Activated CD4-positive, CD25-positive, alpha-beta regulatory T cell treated with anti-CD3 and anti-CD28 coated beads, Interleukin-2, amount 50 U/mL, for 24 hours (primary cell): ENCODE results near the gene CPLX1.

Experiments
- ATAC-seq, 2 donors: fragments of 150-1000 bp; cut with Tn5 transposase; one replicate each; pipeline ENCODE4 v1.10.0; 2021; ENCODE audit warnings: mild to moderate bottlenecking in 1 of 2, moderate library complexity in 1 of 2

CPLX1 gene

DNA sequence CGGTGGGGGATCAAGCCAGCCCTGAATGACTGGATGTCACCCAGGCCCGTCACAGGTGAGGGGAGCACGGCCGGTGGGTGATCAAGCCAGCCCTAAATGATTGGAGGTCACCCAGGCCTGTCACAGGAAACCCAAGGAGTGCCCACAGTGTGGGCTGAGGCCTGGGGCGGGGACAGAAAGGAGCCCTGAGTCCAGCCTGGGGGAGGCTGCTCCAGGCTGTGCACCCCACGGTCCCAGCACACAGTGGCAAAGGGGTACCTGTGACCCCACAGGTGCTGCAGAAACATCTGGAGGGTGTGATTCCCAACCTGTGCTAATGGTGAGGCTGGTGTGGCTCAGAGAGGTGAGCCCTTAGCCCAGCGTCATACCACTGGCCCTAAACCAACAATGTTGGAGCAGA lies 6.2 kb upstream of the CPLX1 start:
- ATAC-seq: no peak

DNA sequence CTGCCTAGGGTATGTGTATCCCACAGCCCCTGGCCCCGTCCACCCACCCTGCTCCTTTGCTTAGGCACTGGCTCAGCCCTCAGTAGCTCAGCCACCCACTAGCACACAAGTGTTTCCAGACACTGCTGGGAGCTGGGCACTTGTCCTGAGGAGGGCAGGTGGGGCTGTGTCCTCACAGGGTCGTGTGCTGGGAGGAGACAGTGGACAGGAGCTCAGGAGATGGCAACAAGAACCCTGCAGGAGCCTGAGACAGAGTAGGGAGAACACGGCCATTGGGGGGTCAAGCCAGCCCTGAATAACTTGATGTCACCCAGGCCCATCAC lies 5.5 kb upstream of the CPLX1 start:
- ATAC-seq: no peak

DNA sequence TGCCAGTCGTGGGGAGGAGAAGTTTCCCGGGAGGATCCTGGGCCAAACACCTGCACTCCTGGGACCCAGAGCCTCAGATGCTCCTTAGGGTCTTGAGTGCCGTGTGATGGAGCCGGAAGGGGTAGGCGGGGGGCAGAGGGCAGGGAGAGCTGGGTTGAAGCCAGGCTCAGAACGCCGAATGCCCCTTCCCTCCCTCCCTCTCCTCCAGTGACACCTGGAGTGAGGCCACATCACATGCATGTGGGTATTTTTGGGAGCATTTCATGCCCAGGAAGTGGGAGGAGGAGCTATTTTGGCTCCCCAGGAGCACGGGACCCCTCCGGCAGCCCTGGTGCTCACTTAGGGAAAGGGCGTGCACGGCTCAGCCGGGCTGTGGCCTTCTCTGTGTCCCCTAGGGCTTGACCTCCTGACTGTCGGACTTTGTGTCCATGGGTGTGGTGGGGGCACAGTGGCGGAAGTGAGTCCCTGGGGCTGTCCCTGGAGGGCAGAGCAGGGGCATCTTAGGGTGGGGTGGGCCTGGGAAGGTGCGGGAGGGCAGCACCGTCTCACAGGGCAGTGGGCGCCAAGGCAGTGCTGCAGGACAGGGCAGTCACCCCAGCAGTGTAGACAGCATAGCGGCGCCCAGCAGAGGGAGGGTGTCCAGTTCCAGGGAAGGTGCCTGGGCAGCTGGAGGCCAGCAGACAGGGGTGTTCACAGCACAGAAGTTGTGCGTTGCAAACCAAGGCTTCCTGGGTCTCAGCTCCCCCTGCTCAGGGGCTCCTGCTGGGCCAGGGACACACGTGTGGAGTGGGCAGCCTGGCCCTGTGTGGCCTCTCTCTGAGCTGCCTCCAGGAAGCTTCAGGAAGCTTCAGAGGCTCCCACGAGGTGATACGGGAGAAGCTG lies 4.9 kb upstream of the CPLX1 start:
- no peak for ATAC-seq

- ATAC-seq: no peak
These were observed 4.1 kb upstream of the CPLX1 start for GRCh38 chr4:829761-830600.

DNA sequence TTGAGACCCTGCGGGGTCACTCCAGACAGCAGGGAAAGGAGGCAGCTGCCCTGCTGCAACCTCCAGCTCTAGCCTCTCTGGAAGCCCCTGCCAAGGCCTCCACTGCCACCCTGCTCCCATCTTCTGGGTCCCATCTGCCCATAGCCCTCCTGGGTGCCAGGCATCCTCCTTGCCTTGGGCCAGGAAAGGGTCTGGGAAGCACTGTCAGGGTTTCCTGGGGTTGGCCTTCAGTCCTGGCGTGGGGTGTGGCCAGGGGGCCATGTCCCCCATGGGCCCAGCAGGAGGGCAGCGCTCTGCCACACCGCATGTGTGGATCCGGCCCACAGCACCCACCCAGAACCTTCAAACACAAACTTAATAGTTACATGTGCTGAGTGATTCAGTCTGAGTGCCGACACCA lies 3.4 kb upstream of the CPLX1 start:
- no peak for ATAC-seq

DNA sequence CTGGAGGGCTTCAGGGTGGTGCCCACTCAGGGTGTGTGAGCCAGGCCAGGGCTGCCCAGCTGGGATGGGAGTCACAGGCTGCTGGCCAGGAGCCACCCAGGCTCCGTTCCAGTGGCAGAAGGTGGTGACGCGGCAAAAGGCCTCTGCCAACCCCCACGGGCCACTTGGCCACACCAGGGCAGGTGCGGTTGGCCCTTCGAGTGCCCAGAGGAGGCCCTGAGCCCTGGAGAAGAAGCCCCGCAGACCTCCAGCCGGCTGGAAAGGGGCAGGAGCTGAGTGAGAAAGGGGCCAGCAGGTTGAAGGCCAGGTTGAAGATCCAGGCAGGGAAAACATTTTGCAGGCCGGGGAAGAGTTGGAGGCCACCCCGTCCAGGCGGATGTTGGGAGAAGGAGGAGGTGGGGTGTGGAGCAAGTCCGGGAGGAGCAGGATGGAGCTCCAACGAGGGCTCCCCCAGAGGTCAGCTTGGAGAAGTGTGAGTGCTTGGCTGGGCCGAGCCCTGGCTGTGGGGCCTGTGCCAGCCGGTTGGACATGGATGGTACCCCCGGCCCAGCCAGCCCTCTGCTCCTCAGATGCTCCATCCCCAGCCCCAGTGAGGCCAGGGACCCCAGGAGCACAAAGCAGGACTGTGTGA lies 2.8 kb upstream of the CPLX1 start:
- no peak for ATAC-seq

- ATAC-seq: no peak
These were observed 1.5 kb upstream of the CPLX1 start for GRCh38 chr4:827209-828081.

DNA sequence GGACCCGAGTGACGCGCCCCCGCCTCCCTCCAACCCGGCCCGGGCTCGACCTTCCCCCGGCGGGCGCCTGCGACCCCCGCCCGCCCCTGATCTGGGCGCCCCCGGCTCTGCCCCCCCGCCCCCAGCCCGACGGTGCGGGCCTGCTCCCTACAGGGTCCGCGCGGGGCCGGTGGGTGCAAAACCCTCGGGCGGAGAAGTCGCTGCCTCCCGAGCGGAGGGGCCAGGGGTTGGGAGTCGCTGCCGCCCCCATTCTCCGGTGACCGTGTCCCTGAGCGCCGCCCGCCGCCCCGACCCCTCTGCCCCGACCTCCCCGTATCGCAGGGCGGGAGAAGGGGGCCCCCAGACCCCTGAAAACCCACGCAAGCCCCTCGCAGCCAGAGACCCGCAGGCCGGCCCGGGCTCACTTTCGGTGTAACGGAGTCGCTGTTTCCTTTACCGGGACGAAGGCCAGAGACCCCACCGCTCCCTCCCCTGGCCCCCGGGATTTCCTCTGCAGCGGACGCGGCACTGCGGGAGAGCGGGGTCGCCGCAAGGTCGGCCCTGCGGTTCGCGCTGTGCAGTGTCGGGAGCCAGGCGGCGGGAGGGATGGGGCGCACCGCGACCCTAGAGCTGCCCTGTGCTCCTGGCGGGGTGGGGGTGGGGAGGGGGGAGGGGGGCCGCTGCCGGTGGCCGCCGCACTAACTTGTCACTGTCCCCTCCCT lies 729 bp upstream of the CPLX1 start:
- ATAC-seq: no peak

DNA sequence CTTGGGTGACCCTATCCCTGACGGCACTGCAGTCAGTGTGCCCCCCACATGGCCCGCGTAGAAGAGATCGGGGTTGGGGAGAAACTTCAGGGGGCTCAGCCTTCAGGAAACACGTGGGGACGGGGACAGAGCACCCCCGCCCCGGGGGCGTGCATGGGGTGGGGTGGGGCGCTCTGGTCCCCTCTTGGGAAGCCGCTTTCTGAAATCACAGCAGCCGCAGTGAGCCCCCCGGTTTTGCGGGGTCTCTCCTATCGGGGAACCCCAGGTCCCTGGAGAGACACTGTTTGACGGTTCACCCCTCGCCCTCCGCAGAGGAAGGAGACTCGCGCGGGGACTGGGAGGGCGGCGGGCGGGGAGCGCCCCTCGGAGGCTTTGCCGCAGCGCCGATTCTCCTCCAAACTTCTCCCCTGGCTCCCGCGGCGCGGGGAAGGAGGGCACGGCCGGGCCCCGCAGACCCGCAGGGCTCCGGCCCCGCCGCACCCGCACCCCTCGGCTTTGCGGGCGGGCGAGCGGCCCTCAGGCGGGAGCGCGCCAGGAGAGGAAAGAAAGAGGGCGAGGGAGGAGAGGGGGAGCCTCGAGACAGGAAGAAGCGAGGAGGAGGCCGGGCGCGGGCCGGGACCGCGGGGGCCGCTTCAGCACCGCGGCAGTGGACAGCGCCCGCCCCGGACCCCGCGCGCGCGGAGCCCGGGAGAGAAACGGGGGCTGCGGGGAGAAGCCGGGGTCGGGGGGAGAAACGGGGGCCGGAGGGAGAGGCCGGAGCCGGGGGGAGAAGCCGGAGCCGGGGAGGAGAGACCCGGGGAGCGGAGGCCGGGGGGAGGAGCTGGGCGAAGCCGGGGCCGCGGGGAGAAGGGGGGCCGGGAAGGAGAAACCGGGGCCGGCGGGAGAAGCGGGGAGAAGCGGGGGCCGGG lies 612 bp downstream of the CPLX1 start:
- peak; percentile 46 to 48 for ATAC-seq

DNA sequence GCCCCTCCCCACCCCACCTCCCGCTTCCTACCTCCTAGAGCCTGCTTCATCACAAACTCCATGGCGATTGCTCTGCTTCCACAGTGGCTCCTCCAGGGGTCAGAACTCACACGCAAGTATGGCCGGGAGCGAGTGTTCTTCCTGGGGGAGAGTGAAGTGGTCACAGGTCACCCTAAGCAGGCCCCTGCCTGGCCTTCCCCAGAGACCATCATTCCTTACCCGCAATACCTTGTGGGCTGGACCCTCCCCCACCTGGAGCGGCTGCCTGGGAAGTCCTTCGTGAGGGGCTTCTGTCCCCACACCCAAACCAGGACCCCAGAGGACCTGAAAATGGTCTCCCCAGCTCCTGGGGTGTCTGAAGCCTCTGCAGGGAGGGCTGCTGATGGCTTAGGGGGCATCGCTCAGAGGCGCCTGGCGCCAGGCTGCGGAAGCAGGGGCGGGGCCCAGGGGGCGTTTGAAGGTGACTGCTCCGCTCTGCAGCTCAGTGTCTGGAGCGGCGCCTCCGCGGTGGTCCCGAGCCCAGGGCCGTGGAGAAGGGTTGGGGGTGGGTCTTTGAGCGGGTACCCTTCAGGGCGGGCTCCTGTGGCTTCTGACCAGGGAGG lies 1.4 kb downstream of the CPLX1 start:
- ATAC-seq: no peak

- ATAC-seq: no peak
These were observed 2.0 kb downstream of the CPLX1 start for GRCh38 chr4:823761-824460.

DNA sequence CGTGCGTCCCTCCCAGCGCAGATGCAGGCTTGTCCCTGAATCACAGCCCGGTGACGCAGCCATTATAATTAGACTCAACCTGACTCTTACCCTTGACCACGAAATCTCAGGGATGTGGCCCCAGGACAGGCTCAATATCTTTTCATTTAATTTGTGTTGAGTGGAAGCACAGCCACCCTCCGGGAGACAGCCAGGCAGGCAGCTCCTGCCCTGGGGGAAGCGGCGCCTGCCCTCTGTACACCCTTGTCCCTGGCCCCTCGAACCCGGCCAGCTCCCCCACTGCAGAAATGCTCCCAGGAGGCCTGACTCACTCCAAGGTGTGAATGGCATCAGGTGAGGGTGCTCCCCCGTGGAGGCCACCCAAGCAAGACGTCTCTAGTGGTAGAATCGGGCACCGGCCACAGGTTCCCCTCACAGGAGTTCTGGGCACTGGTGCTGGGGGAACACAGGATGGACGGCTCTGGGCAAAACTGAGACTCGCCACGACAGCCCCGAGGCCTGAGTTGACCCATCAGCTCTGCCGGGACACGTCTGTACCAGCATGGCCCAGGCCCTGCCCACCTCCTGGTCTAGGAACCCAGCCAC lies 2.7 kb downstream of the CPLX1 start:
- no peak for ATAC-seq

DNA sequence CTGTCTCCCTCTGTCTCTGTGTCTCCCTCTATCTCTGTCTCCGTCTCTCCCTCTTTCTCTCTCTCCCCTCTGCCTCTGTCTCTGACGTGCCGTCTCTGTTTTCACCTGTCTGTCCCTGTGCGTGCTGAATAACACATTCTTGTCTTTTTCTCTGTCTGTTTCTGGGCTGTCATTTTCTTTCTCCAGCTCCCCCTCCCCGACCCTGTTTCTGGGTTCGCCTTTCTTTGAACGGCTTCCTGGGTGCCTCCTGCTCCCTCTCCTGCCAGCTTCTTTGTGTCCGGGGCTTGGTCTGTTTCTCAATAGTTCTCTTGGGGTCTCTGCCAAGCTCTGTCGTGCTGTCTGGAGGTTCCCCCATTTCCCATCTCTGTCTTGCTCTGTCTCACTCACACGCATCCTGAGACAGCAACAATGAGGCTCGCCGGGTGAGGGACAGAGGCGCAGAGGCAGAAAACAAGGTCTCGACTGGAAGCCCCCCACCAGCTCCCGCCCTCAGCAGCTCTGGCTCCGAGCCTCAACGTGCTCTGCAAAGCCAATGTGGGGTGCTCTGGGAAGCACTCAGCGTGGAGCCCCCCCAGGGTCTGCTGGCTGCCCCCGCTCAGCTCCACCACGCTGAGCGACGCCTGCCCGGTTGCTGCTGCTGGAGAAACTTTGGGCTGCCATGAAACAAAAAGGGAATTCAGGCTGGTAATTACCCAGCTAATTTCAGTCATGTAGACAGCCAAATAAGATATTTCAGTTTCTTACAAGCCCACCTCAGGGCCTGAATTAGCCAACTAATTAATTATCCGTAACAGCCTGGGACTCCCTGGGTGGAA lies 3.4 kb downstream of the CPLX1 start:
- ATAC-seq: no peak

DNA sequence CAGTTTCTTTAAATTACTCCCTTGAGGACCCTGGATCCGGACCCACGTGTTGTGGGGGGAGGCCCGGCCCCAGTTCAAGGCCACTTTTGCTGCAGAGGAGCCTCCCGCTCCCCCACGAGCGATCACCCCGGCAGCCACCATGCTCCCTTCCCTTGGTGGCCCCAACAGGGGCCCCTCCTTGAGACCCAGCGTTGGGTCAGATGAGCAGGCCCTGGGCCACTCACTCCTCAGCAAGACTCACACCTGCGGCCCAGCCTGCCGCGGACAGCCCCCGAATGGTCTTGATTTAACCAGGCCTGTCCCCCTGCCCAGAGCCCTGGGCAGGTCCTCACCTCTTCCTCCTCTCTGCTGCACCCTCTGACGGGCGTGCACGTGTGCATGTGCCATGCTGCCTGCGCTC lies 4.3 kb downstream of the CPLX1 start:
- no peak for ATAC-seq

DNA sequence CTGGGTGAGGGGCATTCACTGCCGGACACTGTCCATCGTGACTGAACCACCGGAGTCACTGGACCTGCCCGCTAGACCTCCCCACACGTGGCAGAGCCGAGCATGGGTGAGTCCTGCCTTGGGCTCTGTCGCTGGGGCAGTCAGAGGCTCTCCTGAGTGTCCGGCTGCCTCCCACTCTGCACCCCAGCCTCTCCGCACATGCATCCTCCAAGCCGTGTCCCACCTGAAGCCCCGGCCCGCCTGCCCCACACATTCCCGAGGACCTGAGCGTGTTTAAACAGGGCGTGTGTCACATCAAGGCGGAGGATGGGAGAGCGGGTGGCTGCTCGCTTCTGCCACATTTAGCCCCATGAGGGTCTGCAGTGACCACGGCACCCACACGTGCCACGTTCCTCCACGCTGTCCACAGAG lies 4.7 kb downstream of the CPLX1 start:
- no peak for ATAC-seq

- ATAC-seq: no peak
These were observed 5.4 kb downstream of the CPLX1 start for GRCh38 chr4:820230-821172.
